Renal cortex interstitium (tissue), 11 donors: ENCODE measurements around the gene CDH12. TPM values are rescaled to one million over a fixed set of nuclear protein-coding genes. Genes with fewer than 3 reads are reported as not detected.
"Not testable (repeated sequence)": the region's sequence is repeated elsewhere in the genome, so short reads cannot be mapped to it uniquely, and the experiment has no call there.

ENCODE experiments used
- DNase-seq, 11 donors: peaks; one replicate each; pipeline ENCODE4 v3.0.0-alpha.2; 2013; ENCODE audit warnings: low read depth in 9 of 11, low spot score in 4 of 11; ENCODE audit errors: extremely low read depth in 1 of 11
- polyA plus RNA-seq, 3 donors: library from polyadenylated mRNA; unstranded; fragments of 120-200 nt; gene quantifications; one replicate each; pipeline ENCODE4 v1.2.1, GENCODE V29; 2013; ENCODE audit not compliant: insufficient read length in 3 of 3

CDH12 gene
- polyA plus RNA-seq, 3 donors = 6.1 to 8.0 (median 6.4) TPM

GRCh38 chr5:22780756-22781155, 72.4 kb downstream of the CDH12 start:
- no peak for DNase-seq

- DNase-seq = no peak
These were observed 73.6 kb downstream of the CDH12 start for GRCh38 chr5:22779499-22779898.

- DNase-seq = no peak
These were observed 76.9 kb downstream of the CDH12 start for GRCh38 chr5:22776285-22776684.

GRCh38 chr5:22774214-22774613, 78.9 kb downstream of the CDH12 start:
- not testable (repeated sequence) for DNase-seq

- DNase-seq = no peak
These were observed 88.4 kb downstream of the CDH12 start for GRCh38 chr5:22764736-22765135.

GRCh38 chr5:22757776-22758175, 95.4 kb downstream of the CDH12 start:
- DNase-seq = no peak

GRCh38 chr5:22754155-22754554, 99.0 kb downstream of the CDH12 start:
- DNase-seq = no peak

- no peak for DNase-seq
These were observed 101.6 kb downstream of the CDH12 start for GRCh38 chr5:22751536-22751935.

- DNase-seq = no peak
These were observed 116.6 kb downstream of the CDH12 start for GRCh38 chr5:22736443-22737003.

GRCh38 chr5:22734907-22735306, 118.2 kb downstream of the CDH12 start:
- DNase-seq = no peak

GRCh38 chr5:22728610-22729009, 124.5 kb downstream of the CDH12 start:
- no peak for DNase-seq

GRCh38 chr5:22722491-22722890, 130.7 kb downstream of the CDH12 start:
- no peak for DNase-seq

GRCh38 chr5:22722056-22722455, 131.1 kb downstream of the CDH12 start:
- DNase-seq = no peak

- no peak for DNase-seq
These were observed 133.3 kb downstream of the CDH12 start for GRCh38 chr5:22719842-22720241.

GRCh38 chr5:22710660-22711059, 142.5 kb downstream of the CDH12 start:
- DNase-seq = no peak

GRCh38 chr5:22709743-22710142, 143.4 kb downstream of the CDH12 start:
- DNase-seq = no peak

- DNase-seq = no peak
These were observed 144.3 kb downstream of the CDH12 start for GRCh38 chr5:22708770-22709328.

- no peak for DNase-seq
These were observed 146.2 kb downstream of the CDH12 start for GRCh38 chr5:22706901-22707300.

- no peak for DNase-seq
These were observed 153.8 kb downstream of the CDH12 start for GRCh38 chr5:22699319-22699718.

GRCh38 chr5:22693121-22693520, 160.0 kb downstream of the CDH12 start:
- DNase-seq = no peak

GRCh38 chr5:22683050-22683449, 170.1 kb downstream of the CDH12 start:
- no peak for DNase-seq
